HepG2 (cell line): ENCODE data around the gene PRKCB. TPM values are rescaled to one million over a fixed set of nuclear protein-coding genes. Genes with fewer than 3 reads are reported as not detected.

Source experiments
- ATAC-seq: fragments of 200-7000 bp; cut with Tn5 transposase; 3 replicates; pipeline ENCODE4 v1.9.1; 2020; ENCODE audit warnings: mild to moderate bottlenecking, moderate library complexity
- BruUV-seq: library from RNA; stranded (reverse); fragments of 400-500 nt; replicated peaks from 2 replicates; lab custom pipeline; 2021; lab: Mats Ljungman, UMichigan
- CTCF ChIA-PET: fragments of 300-600 bp; formaldehyde crosslinking; extraction: SDS; loops from one replicate; lab custom pipeline; 2021; ENCODE audit warnings: low total read pairs, inconsistent platforms, low intra/inter-chr PET ratio; lab: Yijun Ruan, JAX
- POLR2A ChIA-PET: fragments of 350-600 bp; sonication (Branson Sonifier 250); formaldehyde crosslinking; loops from one replicate; lab custom pipeline; 2020; ENCODE audit warnings: antibody characterized with exemption, inconsistent platforms; lab: Yijun Ruan, JAX
- DNase-seq: peaks from one replicate; pipeline ENCODE4 v3.0.0-alpha.2; 2015; ENCODE audit warnings: low spot score
- FAIRE-seq: peaks from 3 replicates; lab custom pipeline; 2011; peaks lifted over from hg19 to GRCh38; lab: Jason Lieb, UNC
- H2AFZ ChIP-seq: one replicate; pipeline ENCODE4 v1.6.1; 2011; ENCODE audit warnings: low read length, inconsistent platforms
- H3K27ac ChIP-seq: fragments of 300-600 bp; 3 replicates; pipeline ENCODE4 v1.8.0; 2011; ENCODE audit warnings: mixed run types, mild to moderate bottlenecking, mixed read lengths, low read length, inconsistent platforms; ENCODE audit not compliant: insufficient read depth; ENCODE audit errors: extremely low read length
- H3K27me3 ChIP-seq, 2 experiments: fragments of 200-600 bp in 1 of 2; 2 replicates in 1 of 2; 3 replicates in 1 of 2; pipeline versions ENCODE4 v1.6.0 to v1.8.0; 2011; ENCODE audit warnings: low read length in 2 of 2, mild to moderate bottlenecking in 2 of 2, moderate library complexity in 2 of 2, inconsistent platforms in 1 of 2; ENCODE audit not compliant: insufficient read depth in 2 of 2, control insufficient read depth in 1 of 2
- H3K36me3 ChIP-seq, 2 experiments: fragments of 200-600 bp in 1 of 2; replicated peaks in 1 of 2; 2 replicates in 1 of 2; 3 replicates in 1 of 2; pipeline versions ENCODE4 v1.5.1 to v1.8.0; 2011; ENCODE audit warnings: low read length in 2 of 2, inconsistent platforms in 1 of 2; ENCODE audit not compliant: insufficient read depth in 2 of 2, control insufficient read depth in 1 of 2
- H3K4me1 ChIP-seq: 2 replicates; pipeline ENCODE4 v1.5.1; 2012; ENCODE audit warnings: low read length, inconsistent platforms; ENCODE audit not compliant: insufficient read depth
- H3K4me2 ChIP-seq: 2 replicates; pipeline ENCODE4 v1.6.0; 2011; ENCODE audit warnings: low read depth, low read length, inconsistent platforms
- H3K4me3 ChIP-seq, 3 experiments: fragments of 200-600 bp in 1 of 3; sonication (generic), shearing (Covaris generic) in 1 of 3; replicated peaks in 1 of 3; 2 replicates each; pipeline ENCODE4 v1.5.1; 2011 to 2016; ENCODE audit warnings: low read length in 3 of 3, inconsistent platforms in 2 of 3, low read depth in 2 of 3, mild to moderate bottlenecking in 2 of 3, control low read depth in 1 of 3, mixed read lengths in 1 of 3; ENCODE audit not compliant: insufficient read depth in 1 of 3
- H3K79me2 ChIP-seq: one replicate; pipeline ENCODE4 v1.6.1; 2011; ENCODE audit warnings: low read length, inconsistent platforms; ENCODE audit not compliant: insufficient read depth
- H3K9ac ChIP-seq: 2 replicates; pipeline ENCODE4 v1.6.0; 2011; ENCODE audit warnings: mild to moderate bottlenecking, low read depth, low read length, inconsistent platforms; ENCODE audit not compliant: insufficient read depth
- H3K9me3 ChIP-seq: 2 replicates; pipeline ENCODE4 v1.5.1; 2012; ENCODE audit warnings: mild to moderate bottlenecking, low read length
- H4K20me1 ChIP-seq: 2 replicates; pipeline ENCODE4 v1.6.0; 2011; ENCODE audit warnings: inconsistent platforms, mild to moderate bottlenecking, low read length, moderate library complexity; ENCODE audit not compliant: insufficient read depth
- HNRNPH1 ChIP-seq: fragments of 200-400 bp; formaldehyde crosslinking; optimal IDR thresholded peaks from 2 replicates; pipeline ENCODE3; 2017; ENCODE audit warnings: mild to moderate bottlenecking, low read depth, low read length
- HNRNPLL ChIP-seq: fragments of 200-400 bp; formaldehyde crosslinking; IDR thresholded peaks from 2 replicates; pipeline ENCODE4 v1.6.1; 2017; ENCODE audit warnings: mild to moderate bottlenecking, low read depth, low read length; ENCODE audit not compliant: poor library complexity, severe bottlenecking
- KLF16 ChIP-seq, 2 experiments: sonication (generic) in 1 of 2; formaldehyde crosslinking in 1 of 2; IDR thresholded peaks; 2 replicates each; pipeline versions ENCODE4 v1.6.1 to v1.8.0; 2016 to 2023; ENCODE audit warnings: missing genetic modification reagents in 2 of 2, missing compliant biosample characterization in 1 of 2
- NR2F2 ChIP-seq: IDR thresholded peaks from 2 replicates; pipeline ENCODE4 v1.6.1; 2012; ENCODE audit warnings: low read depth, inconsistent platforms, borderline replicate concordance
- TCF12 ChIP-seq, 2 experiments: fragments of 450-650 bp in 1 of 2; sonication (generic) in 1 of 2; formaldehyde crosslinking in 1 of 2; IDR thresholded peaks; 2 replicates each; pipeline versions ENCODE4 v1.6.1 to v1.8.0; 2017 to 2022; ENCODE audit warnings: antibody characterized with exemption in 1 of 2, mild to moderate bottlenecking in 1 of 2, missing genetic modification reagents in 1 of 2, moderate library complexity in 1 of 2
- ZFY ChIP-seq: sonication (generic); formaldehyde crosslinking; IDR thresholded peaks from 2 replicates; pipeline ENCODE4 v1.4.0; 2020; ENCODE audit warnings: missing genetic modification reagents
- ZNF12 ChIP-seq: sonication (generic); formaldehyde crosslinking; IDR thresholded peaks from 2 replicates; pipeline ENCODE4 v1.5.0; 2020; ENCODE audit warnings: missing genetic modification reagents
- ZNF354B ChIP-seq: sonication (generic); formaldehyde crosslinking; IDR thresholded peaks from 2 replicates; pipeline ENCODE4 v1.8.0; 2022; ENCODE audit warnings: mild to moderate bottlenecking, missing genetic modification reagents
- WGBS: methylation state at CpG from one replicate; pipeline ENCODE4 v1.1.6; 2017; ENCODE audit warnings: low lambda C conversion rate; 5-methylcytosine and 5-hydroxymethylcytosine counted together
- in situ Hi-C: cut with HindIII; loops from 2 replicates; pipeline ENCODE4 v1.10.0; 2017; ENCODE audit warnings: low pct_unique_long_range_greater_than_20kb; ENCODE audit not compliant: extremely low pct_ligation_motif_present
- intact Hi-C: fragments of 100-400 bp; cut with micrococcal nuclease; formaldehyde crosslinking; loops from one replicate; pipeline ENCODE4 v1.10.0; 2022; ENCODE audit not compliant: unreplicated experiment
- polyA plus RNA-seq, 8 experiments: library from polyadenylated mRNA; depleted of rRNA in 3 of 8; stranded (reverse) in 7 of 8; unstranded in 1 of 8; fragments of >200 nt; fragmentation: Illumina TruSeq in 4 of 8; extraction: Trizol in 4 of 8; gene quantifications; 2 replicates each; pipeline versions ENCODE4 v1.2.1 to v1.2.3, GENCODE V29; 2011 to 2016; ENCODE audit warnings: low read depth in 4 of 8, missing spikeins in 1 of 8, mixed read lengths in 1 of 8; ENCODE audit not compliant: insufficient read depth in 1 of 8
- total RNA-seq, 5 experiments: library from RNA; depleted of rRNA; stranded (reverse); fragments of >200 nt; fragmentation: Illumina TruSeq; extraction: Trizol; gene quantifications; 2 replicates each; pipeline ENCODE4 v1.2.3, GENCODE V29; 2016; ENCODE audit warnings: low read depth in 1 of 5
- TF ChIP-seq, protein P1 (sequence below): sonication (generic); formaldehyde crosslinking; conservative IDR thresholded peaks from 2 replicates; pipeline ENCODE4 v1.4.0; 2020; ENCODE audit warnings: mild to moderate bottlenecking, missing genetic modification reagents, moderate library complexity
- TF ChIP-seq, protein P2 (sequence below): sonication (generic); formaldehyde crosslinking; IDR thresholded peaks from 2 replicates; pipeline ENCODE4 v1.8.1; 2023; ENCODE audit warnings: missing genetic modification reagents, inconsistent platforms, borderline replicate concordance

The PRKCB gene
- total and polyA plus RNA-seq, 2 of the 13 experiments (the other 11 are each of a cell fraction or from before 2014, with no cell fraction given), result 0.01 TPM; not detected in 1

DNA sequence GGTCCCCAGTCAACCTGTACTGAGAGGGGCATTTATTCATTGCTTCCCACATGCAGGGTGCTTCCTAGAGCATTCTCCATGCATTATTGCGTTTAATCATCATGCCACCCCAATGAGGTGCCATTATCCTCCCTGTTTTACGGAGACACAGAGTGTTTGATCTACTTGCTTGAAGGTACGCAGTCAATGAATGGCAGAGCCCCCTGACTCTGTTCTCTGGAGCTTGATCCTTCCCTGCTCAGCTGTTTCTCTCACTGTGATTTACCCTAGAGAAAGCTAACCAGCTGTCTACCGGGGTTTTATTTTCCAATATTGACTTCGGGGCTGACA lies 117.2 kb downstream of the PRKCB start (continued):
- TF ChIP-seq, protein P1, sequence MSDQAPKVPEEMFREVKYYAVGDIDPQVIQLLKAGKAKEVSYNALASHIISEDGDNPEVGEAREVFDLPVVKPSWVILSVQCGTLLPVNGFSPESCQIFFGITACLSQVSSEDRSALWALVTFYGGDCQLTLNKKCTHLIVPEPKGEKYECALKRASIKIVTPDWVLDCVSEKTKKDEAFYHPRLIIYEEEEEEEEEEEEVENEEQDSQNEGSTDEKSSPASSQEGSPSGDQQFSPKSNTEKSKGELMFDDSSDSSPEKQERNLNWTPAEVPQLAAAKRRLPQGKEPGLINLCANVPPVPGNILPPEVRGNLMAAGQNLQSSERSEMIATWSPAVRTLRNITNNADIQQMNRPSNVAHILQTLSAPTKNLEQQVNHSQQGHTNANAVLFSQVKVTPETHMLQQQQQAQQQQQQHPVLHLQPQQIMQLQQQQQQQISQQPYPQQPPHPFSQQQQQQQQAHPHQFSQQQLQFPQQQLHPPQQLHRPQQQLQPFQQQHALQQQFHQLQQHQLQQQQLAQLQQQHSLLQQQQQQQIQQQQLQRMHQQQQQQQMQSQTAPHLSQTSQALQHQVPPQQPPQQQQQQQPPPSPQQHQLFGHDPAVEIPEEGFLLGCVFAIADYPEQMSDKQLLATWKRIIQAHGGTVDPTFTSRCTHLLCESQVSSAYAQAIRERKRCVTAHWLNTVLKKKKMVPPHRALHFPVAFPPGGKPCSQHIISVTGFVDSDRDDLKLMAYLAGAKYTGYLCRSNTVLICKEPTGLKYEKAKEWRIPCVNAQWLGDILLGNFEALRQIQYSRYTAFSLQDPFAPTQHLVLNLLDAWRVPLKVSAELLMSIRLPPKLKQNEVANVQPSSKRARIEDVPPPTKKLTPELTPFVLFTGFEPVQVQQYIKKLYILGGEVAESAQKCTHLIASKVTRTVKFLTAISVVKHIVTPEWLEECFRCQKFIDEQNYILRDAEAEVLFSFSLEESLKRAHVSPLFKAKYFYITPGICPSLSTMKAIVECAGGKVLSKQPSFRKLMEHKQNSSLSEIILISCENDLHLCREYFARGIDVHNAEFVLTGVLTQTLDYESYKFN (CRISPR knock-in tag), result no peak
- no peak for TF ChIP-seq HNRNPH1
- no peak for TF ChIP-seq KLF16 (CRISPR knock-in tag; IDR thresholded peaks at IDR 0.05)
- no peak for TF ChIP-seq ZNF354B (CRISPR knock-in tag)
- no peak for TF ChIP-seq NR2F2
- TF ChIP-seq HNRNPLL, result no peak
- TF ChIP-seq, protein P2, sequence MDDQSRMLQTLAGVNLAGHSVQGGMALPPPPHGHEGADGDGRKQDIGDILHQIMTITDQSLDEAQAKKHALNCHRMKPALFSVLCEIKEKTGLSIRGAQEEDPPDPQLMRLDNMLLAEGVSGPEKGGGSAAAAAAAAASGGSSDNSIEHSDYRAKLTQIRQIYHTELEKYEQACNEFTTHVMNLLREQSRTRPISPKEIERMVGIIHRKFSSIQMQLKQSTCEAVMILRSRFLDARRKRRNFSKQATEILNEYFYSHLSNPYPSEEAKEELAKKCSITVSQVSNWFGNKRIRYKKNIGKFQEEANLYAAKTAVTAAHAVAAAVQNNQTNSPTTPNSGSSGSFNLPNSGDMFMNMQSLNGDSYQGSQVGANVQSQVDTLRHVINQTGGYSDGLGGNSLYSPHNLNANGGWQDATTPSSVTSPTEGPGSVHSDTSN (CRISPR knock-in tag), result no peak

DNA sequence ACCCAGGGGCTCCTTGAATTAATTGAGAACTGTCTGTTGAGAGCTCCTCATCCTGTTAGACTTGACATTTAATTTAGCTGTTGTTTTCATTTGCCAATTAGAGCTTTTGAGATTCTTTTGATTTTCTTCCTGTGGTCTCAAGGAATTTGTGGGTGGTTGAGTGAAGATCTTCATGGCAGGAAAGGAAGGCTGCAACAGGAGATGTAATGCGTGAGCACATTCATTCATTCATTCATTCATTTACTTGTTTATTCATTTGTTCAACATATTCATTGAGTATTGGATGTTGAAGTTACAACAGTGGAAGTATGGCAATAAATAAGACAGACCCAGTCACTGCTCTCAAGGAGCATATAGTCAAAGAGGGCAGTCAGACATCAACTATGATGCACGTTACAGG lies 117.7 kb downstream of the PRKCB start:
- WGBS, result 18% methylated on average over 2 of the region's 2 CpGs
- Histone ChIP-seq H3K27me3 (peaks cover 0 to 15% of the 10 kb centered on the region in 2 experiments; a peak in 3 of 5 replicates), H4K20me1 (no peaks in the 10 kb centered on the region), H3K4me2 (no peak overlapping the region), H3K79me2 (no peaks in the 10 kb centered on the region), H3K9ac (no peak overlapping the region), H2AFZ (no peak overlapping the region), H3K4me3 (no peak overlapping the region), H3K4me1 (no peaks in the 10 kb centered on the region), H3K36me3 (no peaks in the 10 kb centered on the region), H3K9me3 (no peaks in the 10 kb centered on the region), H3K27ac (no peak overlapping the region)
- ChIA-PET CTCF (no interaction called here), POLR2A (no interaction called here)
- FAIRE-seq, result no peak
- ATAC-seq, result no peak
- intact Hi-C loops, result no loop called here
- BruUV-seq, result no TSS peak
- in situ Hi-C loops, result no loop called here
- DNase-seq, result no peak
- no peak for TF ChIP-seq TCF12 (IDR thresholded peaks at IDR 0.05)
- no peak for TF ChIP-seq TCF12 (CRISPR knock-in tag; IDR thresholded peaks at IDR 0.05)
- TF ChIP-seq ZNF12 (CRISPR knock-in tag), result no peak
- no peak for TF ChIP-seq ZFY (CRISPR knock-in tag)
